GM20000 (cell line): ENCODE results near the gene KIF21B.

Source experiments
- DNase-seq: peaks from one replicate; pipeline ENCODE4 v3.0.0; 2012; ENCODE audit warnings: low spot score
- TF ChIP-seq, protein P1 (sequence below): IDR thresholded peaks from 2 replicates; pipeline ENCODE4 v1.5.1; 2012; ENCODE audit warnings: mild to moderate bottlenecking, control low read depth; ENCODE audit errors: extremely low read depth, missing control alignments

The KIF21B gene

DNA sequence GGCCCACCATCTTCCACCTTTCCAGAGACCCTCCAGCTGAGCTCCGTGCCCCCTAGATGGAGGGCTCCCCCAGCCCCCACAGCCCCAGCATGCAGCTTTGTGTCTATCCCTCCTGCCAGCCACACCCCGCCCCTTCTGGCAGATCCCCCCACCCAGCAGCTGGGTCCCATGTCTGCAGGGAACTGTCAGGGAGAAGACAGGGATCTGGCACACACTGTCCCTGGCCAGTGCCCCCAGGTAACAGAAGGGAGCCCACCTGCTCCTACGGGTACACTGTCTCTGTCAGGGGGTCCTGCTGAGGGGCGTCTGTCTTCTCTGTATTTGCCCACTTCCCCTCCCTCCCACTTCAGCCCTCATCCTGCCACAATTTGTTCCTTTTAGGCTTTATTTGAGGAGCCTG is 11.2 kb upstream of the KIF21B start:
- TF ChIP-seq, protein P1, sequence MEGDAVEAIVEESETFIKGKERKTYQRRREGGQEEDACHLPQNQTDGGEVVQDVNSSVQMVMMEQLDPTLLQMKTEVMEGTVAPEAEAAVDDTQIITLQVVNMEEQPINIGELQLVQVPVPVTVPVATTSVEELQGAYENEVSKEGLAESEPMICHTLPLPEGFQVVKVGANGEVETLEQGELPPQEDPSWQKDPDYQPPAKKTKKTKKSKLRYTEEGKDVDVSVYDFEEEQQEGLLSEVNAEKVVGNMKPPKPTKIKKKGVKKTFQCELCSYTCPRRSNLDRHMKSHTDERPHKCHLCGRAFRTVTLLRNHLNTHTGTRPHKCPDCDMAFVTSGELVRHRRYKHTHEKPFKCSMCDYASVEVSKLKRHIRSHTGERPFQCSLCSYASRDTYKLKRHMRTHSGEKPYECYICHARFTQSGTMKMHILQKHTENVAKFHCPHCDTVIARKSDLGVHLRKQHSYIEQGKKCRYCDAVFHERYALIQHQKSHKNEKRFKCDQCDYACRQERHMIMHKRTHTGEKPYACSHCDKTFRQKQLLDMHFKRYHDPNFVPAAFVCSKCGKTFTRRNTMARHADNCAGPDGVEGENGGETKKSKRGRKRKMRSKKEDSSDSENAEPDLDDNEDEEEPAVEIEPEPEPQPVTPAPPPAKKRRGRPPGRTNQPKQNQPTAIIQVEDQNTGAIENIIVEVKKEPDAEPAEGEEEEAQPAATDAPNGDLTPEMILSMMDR: no peak
- no peak for DNase-seq

DNA sequence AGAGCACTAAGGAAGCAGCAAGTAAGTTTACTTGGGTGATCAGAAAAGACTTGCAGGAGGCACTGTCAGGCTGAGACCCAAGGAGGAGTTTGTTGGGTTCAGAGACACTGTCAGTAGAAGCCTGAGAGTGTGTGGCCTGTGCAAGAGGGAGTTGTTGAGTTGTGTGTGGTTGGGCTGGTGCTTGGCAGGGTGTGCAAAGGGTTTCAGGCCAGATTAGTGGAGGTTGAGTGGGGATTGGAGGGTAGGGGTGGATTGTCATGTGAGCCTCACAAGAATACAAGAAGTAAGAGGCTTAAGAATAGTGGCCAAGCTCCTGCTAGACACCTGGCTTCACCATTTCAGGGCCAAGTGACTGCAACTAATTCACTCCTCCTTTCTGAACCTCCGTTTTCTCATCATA is 8.9 kb upstream of the KIF21B start:
- TF ChIP-seq, protein P1: no peak

DNA sequence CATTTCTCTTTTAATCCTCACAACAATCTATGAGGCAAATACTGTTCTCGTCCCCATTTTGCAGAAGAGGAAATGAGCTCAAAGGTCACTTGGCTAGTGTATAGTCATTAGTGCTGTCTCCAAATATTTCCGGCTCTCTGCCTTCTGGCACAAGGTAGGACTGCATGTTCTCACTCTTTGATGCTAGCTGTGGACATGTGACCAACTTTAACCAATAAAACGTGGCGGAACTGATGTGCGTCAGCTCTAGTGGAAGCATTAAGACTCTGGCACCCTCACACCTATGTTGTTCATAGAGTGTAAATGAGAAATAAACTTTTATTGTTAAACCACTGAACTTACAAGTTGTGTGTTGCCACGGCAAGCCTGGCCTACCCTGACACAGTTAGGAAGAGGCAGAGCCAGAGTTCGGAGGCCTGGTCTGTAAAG is 5.0 kb upstream of the KIF21B start:
- TF ChIP-seq, protein P1: no peak
- no peak for DNase-seq

More for the DNA sequence above, 8.9 kb upstream of the KIF21B start:
- DNase-seq: no peak

DNA sequence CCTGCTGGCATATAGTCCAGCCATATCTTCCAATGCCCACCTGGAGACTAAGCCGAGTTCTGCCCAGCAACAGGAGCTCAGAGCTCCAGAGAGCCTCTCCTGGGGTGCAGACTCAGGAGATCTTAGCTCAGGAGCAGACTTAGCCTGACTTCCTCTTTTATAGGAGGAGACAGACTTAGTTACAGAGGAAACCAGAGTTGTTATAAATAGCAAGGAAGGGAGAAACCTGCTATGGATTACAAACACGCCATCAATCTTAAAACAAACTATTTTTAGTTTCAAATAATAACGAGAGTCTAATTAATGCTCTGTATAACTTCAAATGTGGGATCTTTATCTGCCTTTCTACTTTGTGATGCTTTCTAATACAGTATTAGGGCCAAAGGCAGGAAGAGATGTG is 3.3 kb upstream of the KIF21B start:
- DNase-seq: no peak
- TF ChIP-seq, protein P1: no peak

DNA sequence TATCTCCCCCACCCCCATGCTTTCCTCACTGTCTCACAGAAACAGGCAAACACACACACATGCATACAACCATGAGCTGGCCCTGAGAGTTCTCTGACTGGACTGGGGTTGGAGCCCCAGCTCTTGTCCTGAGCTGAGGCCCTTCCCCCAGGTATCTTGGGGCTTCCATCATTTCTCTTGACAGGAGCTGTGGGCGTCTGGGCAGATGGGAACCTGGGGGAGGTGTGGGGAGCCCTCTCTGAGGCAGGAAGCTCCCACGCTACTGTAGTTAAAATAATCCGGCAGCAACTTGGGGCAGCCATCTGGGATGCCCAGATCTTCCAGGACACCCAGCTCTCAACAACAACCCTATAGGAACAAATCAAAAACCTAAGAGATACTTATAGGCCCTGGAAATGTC is 2.7 kb upstream of the KIF21B start:
- TF ChIP-seq, protein P1: no peak
- DNase-seq: no peak

DNA sequence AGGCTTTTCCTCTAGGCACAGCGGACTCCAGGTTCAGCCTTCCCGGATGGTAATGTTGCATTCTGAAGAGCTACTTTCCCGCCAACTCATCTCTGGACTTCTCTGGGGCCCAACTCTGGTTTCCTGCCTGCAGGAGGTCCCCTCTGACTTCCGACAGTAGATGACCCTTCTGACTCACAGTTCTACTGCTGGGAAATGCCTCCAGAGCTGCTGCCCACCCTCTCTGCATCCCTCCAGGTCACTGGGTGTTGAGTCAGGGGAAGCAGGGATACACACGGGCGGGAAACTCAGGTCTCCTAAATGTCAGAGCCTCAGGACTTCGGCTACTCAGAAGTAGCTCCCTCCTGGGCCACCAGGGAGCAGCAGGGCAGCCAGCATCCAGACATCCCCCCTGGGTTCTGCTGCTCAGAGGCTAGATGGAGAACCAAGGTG is 2.1 kb upstream of the KIF21B start:
- TF ChIP-seq, protein P1: no peak
- DNase-seq: peak; percentile 58

DNA sequence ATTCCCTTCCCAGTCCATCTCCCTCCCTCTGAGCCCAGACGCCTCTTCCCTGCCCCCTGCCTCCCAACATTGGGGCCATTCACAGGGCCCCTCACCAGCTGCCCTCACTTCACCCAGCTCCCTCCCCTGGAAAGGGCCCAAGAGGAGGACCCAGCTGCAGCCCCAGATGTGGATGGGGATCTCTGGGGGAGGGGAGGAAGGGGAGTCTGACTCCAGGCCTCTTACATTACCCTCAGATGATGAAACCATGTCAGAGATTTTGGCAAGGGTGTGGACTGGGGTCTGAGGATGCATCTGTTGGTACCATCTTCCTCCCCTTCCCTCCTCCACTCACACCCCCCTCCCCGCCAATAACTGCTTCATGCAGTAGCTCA is 1.1 kb upstream of the KIF21B start:
- TF ChIP-seq, protein P1: no peak
- no peak for DNase-seq
